Activated CD4-positive, CD25-positive, alpha-beta regulatory T cell (primary cell): ENCODE results near the gene STPG4.
"Not testable (repeated sequence)": the region's sequence is repeated elsewhere in the genome, so short reads cannot be mapped to it uniquely, and the experiment has no call there.

Experiments
- DNase-seq, 4 experiments: peaks; one replicate each; lab custom pipeline; 2025; lab: John Stamatoyannopoulos, UW

Gene STPG4

GRCh38 chr2:47155091-47155876 lies at the start of gene STPG4:
Gene STPG4 (minus strand): TSS chr2:47155308. CDS start chr2:47155251, 57 bp downstream.
- no peak for DNase-seq

- DNase-seq = no peak
These were observed 49.6 kb upstream of the STPG4 start for GRCh38 chr2:47204691-47205090.

- no peak for DNase-seq
These were observed 48.9 kb upstream of the STPG4 start for GRCh38 chr2:47203995-47204394.

- no peak for DNase-seq
These were observed 46.1 kb upstream of the STPG4 start for GRCh38 chr2:47201224-47201623.

GRCh38 chr2:47198985-47199451 lies 43.9 kb upstream of the STPG4 start:
- DNase-seq = no peak

- no peak for DNase-seq
These were observed 41.4 kb upstream of the STPG4 start for GRCh38 chr2:47196499-47196898.

GRCh38 chr2:47196046-47196445 lies 40.9 kb upstream of the STPG4 start:
- no peak for DNase-seq

GRCh38 chr2:47195148-47195547 lies 40.0 kb upstream of the STPG4 start:
- DNase-seq = no peak

GRCh38 chr2:47194410-47194809 lies 39.3 kb upstream of the STPG4 start:
- DNase-seq = no peak

- no peak for DNase-seq
These were observed 38.5 kb upstream of the STPG4 start for GRCh38 chr2:47193607-47194006.

- no peak for DNase-seq
These were observed 35.2 kb upstream of the STPG4 start for GRCh38 chr2:47190188-47190881.

GRCh38 chr2:47189635-47190034 lies 34.5 kb upstream of the STPG4 start:
- no peak for DNase-seq

- DNase-seq = no peak
These were observed 32.0 kb upstream of the STPG4 start for GRCh38 chr2:47187069-47187468.

GRCh38 chr2:47186351-47186750 lies 31.2 kb upstream of the STPG4 start:
- DNase-seq = no peak

GRCh38 chr2:47185098-47185497 lies 30.0 kb upstream of the STPG4 start:
- not testable (repeated sequence) for DNase-seq

- no peak for DNase-seq
These were observed 26.1 kb upstream of the STPG4 start for GRCh38 chr2:47181176-47181575.

GRCh38 chr2:47180531-47180930 lies 25.4 kb upstream of the STPG4 start:
- DNase-seq = no peak

GRCh38 chr2:47179388-47179787 lies 24.3 kb upstream of the STPG4 start:
- no peak for DNase-seq

- DNase-seq = no peak
These were observed 23.2 kb upstream of the STPG4 start for GRCh38 chr2:47178341-47178740.

GRCh38 chr2:47177043-47177565 lies 22.0 kb upstream of the STPG4 start:
- DNase-seq = no peak

GRCh38 chr2:47174733-47175361 lies 19.7 kb upstream of the STPG4 start:
- DNase-seq = no peak

- no peak for DNase-seq
These were observed 19.1 kb upstream of the STPG4 start for GRCh38 chr2:47173986-47174732.
